ENCODE measurements around the gene TLX2. TPM values are rescaled to one million over a fixed set of nuclear protein-coding genes. Genes with fewer than 3 reads are reported as not detected.

TLX2 gene
- total RNA-seq, 1 experiment from 2014 or later: 3.1 TPM

GRCh38 chr2:74544634-74545033 is 30.4 kb downstream of the TLX2 start:
- POLR2A ChIA-PET (ENCODE audit: unreplicated experiment): no interaction called here
- CTCF ChIA-PET: no interaction called here

GRCh38 chr2:74546004-74546403 is 31.8 kb downstream of the TLX2 start:
- ChIA-PET CTCF (no interaction called here), POLR2A (ENCODE audit: unreplicated experiment) (no interaction called here)
- Histone ChIP-seq H3K9me2 (replicated peaks; ENCODE audit: low read length) (no peaks in the 10 kb centered on the region), H3K27ac (ENCODE audit: low read length) (no peak overlapping the region), H3K4me3 (ENCODE audit: low read length) (no peak overlapping the region), H3K9me3 (ENCODE audit: low read length) (no peaks in the 10 kb centered on the region), H2AFZ (ENCODE audit: low read length) (no peak overlapping the region), H3K27me3 (ENCODE audit: low read length) (no peaks in the 10 kb centered on the region), H3K4me2 (ENCODE audit: low read length) (no peak overlapping the region), H3K9ac (ENCODE audit: low read length) (no peak overlapping the region), H3K79me2 (ENCODE audit: low read length) (peaks cover 10% of the 10 kb centered on the region), H3F3A (ENCODE audit: low read length, unreplicated experiment) (no peaks in the 10 kb centered on the region), H3K36me3 (ENCODE audit: low read depth, low read length) (no peaks in the 10 kb centered on the region), H4K20me1 (ENCODE audit: low read length) (no peaks in the 10 kb centered on the region), H3K4me1 (ENCODE audit: insufficient read depth, low read length) (peaks cover 12% of the 10 kb centered on the region; the same call in 1 of the 2 replicates)
- intact Hi-C loops (cut with micrococcal nuclease): no loop called here
- TF ChIP-seq CTCF (conservative IDR thresholded peaks at IDR 0.05; ENCODE audit: low read depth, low read length) (no peak), EZH2phosphoT487 (IDR thresholded peaks at IDR 0.05; ENCODE audit: borderline replicate concordance, low read length) (no peak), EZH2 (IDR thresholded peaks at IDR 0.05; ENCODE audit: low read length, unreplicated experiment) (no peak)
- BruUV-seq (replicated peaks): no TSS peak
- DNase-seq (no peak), ATAC-seq (no peak)

More at GRCh38 chr2:74544634-74545033, 30.4 kb downstream of the TLX2 start:
- Histone ChIP-seq H3K27ac (ENCODE audit: low read length) (no peak overlapping the region), H3K4me1 (ENCODE audit: insufficient read depth, low read length) (peaks cover 6% of the 10 kb centered on the region; the same call in 1 of the 2 replicates), H3K4me3 (ENCODE audit: low read length) (no peak overlapping the region), H3K9ac (ENCODE audit: low read length) (no peak overlapping the region), H3K9me3 (ENCODE audit: low read length) (no peaks in the 10 kb centered on the region), H4K20me1 (ENCODE audit: low read length) (no peaks in the 10 kb centered on the region), H2AFZ (ENCODE audit: low read length) (no peak overlapping the region), H3K79me2 (ENCODE audit: low read length) (peaks cover 1% of the 10 kb centered on the region), H3K9me2 (replicated peaks; ENCODE audit: low read length) (no peaks in the 10 kb centered on the region), H3K4me2 (ENCODE audit: low read length) (no peak overlapping the region), H3K36me3 (ENCODE audit: low read depth, low read length) (no peaks in the 10 kb centered on the region), H3K27me3 (ENCODE audit: low read length) (no peaks in the 10 kb centered on the region), H3F3A (ENCODE audit: low read length, unreplicated experiment) (no peaks in the 10 kb centered on the region)
- peak; percentile 25; the same call in 1 of the 2 replicates for ATAC-seq
- DNase-seq: peak; percentile 28
- intact Hi-C loops (cut with micrococcal nuclease): no loop called here
- no TSS peak for BruUV-seq (replicated peaks)
- TF ChIP-seq EZH2phosphoT487 (IDR thresholded peaks at IDR 0.05; ENCODE audit: borderline replicate concordance, low read length) (no peak), EZH2 (IDR thresholded peaks at IDR 0.05; ENCODE audit: low read length, unreplicated experiment) (no peak), CTCF (conservative IDR thresholded peaks at IDR 0.05; ENCODE audit: low read depth, low read length) (peak; percentile 47)

GRCh38 chr2:74548285-74548899 is 34.1 kb downstream of the TLX2 start:
- H3K4me3 ChIP-seq (ENCODE audit: low read length): peak overlapping the region; percentile 83
- no peak for ATAC-seq
- H2AFZ ChIP-seq (ENCODE audit: low read length): peak overlapping the region; percentile 97
- H3K27me3 ChIP-seq (ENCODE audit: low read length): no peaks in the 10 kb centered on the region
- TF ChIP-seq EZH2 (IDR thresholded peaks at IDR 0.05; ENCODE audit: low read length, unreplicated experiment) (no peak), CTCF (conservative IDR thresholded peaks at IDR 0.05; ENCODE audit: low read depth, low read length) (no peak), EZH2phosphoT487 (IDR thresholded peaks at IDR 0.05; ENCODE audit: borderline replicate concordance, low read length) (no peak)
- H3K27ac ChIP-seq (ENCODE audit: low read length): no peak overlapping the region
- no peaks in the 10 kb centered on the region for H3K9me2 ChIP-seq (replicated peaks; ENCODE audit: low read length)
- no peaks in the 10 kb centered on the region for H3K36me3 ChIP-seq (ENCODE audit: low read depth, low read length)
- CTCF ChIA-PET: no interaction called here
- intact Hi-C loops (cut with micrococcal nuclease): no loop called here
- peaks cover 10% of the 10 kb centered on the region for H3K79me2 ChIP-seq (ENCODE audit: low read length)
- POLR2A ChIA-PET (ENCODE audit: unreplicated experiment): no interaction called here
- H4K20me1 ChIP-seq (ENCODE audit: low read length): no peaks in the 10 kb centered on the region
- peak overlapping the region; percentile 100 for H3K4me2 ChIP-seq (ENCODE audit: low read length)
- peaks cover 12% of the 10 kb centered on the region; the same call in 1 of the 2 replicates for H3K4me1 ChIP-seq (ENCODE audit: insufficient read depth, low read length)
- no peaks in the 10 kb centered on the region for H3K9me3 ChIP-seq (ENCODE audit: low read length)
- no peaks in the 10 kb centered on the region for H3F3A ChIP-seq (ENCODE audit: low read length, unreplicated experiment)
- no peak for DNase-seq
- no TSS peak for BruUV-seq (replicated peaks)
- peak overlapping the region; percentile 80 for H3K9ac ChIP-seq (ENCODE audit: low read length)
